ENCODE data around the gene SOX13.
"Not testable (repeated sequence)": the region's sequence is repeated elsewhere in the genome, so short reads cannot be mapped to it uniquely, and the experiment has no call there.

SOX13 gene
- 3.0 to 11.8 reads per million in 2 donors for total RNA-seq

GRCh38 chr1:204072931-204073836 is at the start of gene SOX13:
Gene SOX13, plus strand, starts transcription at chr1:204073115. Its CDS starts 39,801 bp downstream, at chr1:204112916.
- DNase-seq, result no peak

DNA sequence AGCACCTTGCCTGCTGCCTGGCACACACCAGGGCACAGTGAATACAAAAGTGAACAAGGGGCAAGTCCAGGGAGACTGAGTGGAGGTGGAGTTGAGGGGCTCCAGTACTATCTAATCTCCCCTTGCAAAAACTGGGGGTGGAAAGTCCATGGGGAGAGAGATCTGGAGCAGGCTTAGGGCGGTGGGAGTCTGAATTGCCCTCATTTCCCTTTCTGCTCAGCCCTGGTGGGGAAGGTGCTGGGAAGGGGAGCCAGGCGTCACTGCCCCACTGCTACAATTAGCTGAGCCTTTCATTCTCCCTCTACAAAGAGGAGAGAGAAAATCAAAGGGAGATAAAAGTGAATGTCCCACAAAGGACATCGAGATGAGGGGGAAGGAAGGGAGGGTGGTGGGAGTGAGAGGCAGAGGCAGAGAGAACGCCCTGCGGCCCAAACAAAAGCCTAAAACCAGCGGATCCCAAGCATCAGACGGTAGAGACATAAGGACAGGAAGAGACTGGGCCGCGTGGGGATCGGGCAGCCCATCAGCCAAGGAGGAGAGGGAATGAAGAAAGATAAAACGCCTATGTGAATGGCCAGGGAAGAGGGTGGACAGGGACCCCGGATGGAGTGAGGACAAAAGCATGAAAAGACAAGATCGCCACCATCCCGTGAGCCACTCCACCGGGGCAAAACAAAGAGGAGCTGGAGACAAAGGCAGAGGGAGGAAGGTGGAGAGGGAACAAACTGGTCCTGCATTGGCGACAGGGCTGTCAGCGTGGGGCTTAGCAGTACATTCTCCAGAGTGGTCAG is 46.8 kb upstream of the SOX13 start:
- DNase-seq, result no peak

DNA sequence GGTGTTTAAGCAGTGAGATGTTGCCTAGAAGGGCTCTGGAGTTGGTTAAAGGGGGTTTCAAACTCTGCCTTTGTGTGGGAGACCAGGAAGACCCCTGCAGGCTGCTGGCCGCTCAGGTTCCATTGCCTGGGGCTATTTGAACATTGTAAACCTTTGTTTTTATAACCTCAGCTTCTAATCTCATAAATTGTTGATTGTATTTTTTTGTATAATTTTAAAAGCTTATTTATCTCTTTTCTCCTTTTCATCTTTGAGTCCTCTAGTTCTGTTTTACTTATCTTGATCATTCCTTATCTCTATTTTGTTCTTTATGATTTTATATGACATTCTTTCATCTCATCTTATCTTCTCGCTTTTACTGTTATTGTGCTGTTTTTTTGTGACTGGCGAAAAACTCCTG is 45.5 kb upstream of the SOX13 start:
- DNase-seq, result no peak

- no peak for DNase-seq
Observed at GRCh38 chr1:204029016-204029415, 43.9 kb upstream of the SOX13 start.

GRCh38 chr1:204031098-204031710 is 41.7 kb upstream of the SOX13 start:
- no peak for DNase-seq

GRCh38 chr1:204032642-204033235 is 40.2 kb upstream of the SOX13 start:
- no peak for DNase-seq

DNA sequence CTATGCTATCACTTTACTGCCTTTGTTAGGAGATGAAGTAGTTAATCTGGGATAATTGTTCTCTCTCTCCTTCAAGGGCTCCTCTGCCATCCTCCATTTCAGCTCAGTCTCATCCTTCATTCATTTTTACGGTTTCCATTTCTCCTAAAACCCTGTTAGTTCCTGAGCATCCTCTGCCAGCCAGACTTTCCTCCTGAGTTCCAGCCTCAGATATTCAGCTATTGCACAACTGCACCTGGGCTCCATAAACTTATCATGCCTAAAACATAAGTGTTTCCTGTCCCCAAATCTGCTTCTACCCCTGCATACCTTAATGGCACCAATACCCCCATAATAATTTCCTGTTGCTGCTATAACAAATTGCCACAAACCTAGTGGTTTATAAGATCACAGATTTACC is 39.6 kb upstream of the SOX13 start:
- no peak for DNase-seq

- DNase-seq, result no peak
Observed at GRCh38 chr1:204036882-204037655, 35.8 kb upstream of the SOX13 start.

DNA sequence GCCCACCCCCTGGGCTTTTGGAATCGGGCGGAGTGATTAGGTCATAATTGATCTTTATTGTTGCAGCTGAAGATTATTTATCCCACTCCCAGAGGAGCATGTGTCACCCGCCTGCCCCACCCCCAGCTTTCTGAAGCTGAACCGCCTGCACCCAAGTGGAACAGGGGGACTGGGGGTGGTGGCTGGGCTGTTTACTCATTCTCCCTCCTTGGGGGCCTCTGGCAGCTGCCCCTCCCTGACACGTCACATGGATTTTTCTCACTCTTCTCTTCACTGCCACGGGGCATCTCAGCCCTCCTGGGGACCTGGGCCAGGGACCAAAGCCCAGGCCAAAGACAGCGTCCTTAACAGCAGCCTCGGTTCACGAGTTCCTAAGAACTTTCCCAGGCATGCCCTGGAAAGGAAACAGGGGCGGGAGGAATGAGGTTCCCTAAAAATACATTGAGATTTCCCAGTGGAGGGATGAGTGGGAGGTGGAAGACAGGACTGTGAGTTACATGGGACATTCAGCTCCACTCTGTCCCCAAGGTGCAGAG is 31.6 kb upstream of the SOX13 start:
- no peak for DNase-seq

DNA sequence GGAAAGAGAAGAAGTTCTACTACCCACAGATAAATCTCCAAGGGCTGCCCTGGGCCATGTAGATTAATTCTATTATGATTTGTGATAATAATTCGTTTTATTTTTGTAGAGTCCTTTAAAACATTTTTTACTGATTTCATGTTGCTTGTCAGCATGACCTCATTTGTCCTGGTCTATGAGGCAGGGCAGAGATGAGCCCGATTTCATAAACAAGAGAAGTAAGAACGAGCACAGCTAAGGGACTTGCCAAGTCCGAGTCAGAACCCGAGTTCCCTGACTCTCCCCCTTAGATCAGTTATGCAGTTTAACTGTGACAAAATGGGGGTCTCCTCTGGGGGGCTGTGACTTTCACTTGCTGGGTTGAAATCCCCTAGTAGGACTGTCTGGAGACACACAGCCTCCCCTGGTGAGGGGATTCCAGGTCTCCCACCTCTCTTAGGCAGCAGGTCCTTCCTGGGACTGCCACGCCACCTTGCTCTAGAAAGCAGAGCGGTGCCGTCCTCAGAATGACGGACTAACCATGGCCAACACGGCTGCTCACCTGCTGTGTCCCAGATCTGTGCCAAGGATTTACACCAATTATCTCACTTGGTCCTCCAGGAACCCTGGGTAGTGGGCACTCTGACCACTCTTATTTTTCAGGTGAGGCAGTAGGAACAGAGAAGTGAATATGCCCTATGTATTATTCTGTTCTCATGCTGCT is 31.0 kb upstream of the SOX13 start:
- DNase-seq, result no peak

DNA sequence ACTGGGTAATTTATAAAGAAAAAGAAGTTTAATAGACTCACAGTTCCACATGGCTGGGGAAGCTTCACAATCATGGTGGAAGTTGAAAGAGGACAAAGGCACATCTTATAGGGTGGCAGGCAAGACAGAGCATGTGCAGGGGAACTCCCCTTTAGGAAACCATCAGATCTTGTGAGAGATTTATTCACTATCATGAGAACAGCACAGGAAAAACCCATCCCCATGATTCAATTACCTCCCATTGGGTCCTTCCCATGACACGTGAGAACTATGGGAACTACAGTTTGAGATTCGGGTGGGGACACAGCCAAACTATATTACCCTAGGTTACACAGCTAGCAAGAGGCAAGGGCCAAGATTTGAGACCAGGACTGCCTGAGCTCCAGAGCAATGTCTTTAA is 30.4 kb upstream of the SOX13 start:
- DNase-seq, result no peak

DNA sequence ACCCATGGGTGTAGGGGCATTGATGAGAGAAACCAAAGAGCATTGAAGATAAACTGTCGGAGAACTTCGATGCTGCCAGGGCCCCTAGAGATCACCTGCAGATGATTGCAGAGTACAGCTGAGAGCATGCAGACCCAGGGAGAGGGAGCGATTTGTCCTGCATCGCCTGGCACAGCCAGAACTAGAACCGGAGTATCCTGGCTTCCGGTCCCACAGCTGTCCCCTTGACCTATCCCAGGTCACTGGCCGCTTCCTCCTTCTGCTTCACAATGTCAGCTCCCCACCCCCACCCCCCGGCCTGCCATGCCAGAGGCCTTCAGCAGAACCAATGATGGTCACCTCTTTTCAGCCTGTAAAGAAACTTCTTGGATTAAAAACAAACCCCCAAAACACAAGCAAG is 29.2 kb upstream of the SOX13 start:
- DNase-seq, result no peak

GRCh38 chr1:204044448-204044847 is 28.5 kb upstream of the SOX13 start:
- no peak for DNase-seq

DNA sequence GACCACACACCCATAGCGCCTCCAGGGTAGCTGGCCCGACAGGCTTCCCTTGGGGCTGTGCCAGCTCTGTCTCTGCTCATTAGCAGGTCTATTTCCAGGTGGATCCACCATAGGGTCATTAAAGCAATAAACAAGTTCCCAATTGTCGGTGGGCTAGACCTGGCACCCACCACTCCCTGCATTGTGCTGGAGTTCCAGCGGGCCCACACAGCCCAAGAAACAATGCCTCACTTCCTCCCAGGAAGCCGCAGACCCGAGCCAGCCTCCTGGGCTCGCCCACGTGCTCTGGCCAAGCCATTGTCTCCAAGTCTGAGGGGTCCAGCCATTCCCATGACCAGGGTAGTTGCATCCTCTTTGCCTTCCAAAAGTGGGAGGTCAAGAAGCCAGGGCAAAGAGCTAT is 27.5 kb upstream of the SOX13 start:
- no peak for DNase-seq

- DNase-seq, result no peak
Observed at GRCh38 chr1:204046346-204046745, 26.6 kb upstream of the SOX13 start.

DNA sequence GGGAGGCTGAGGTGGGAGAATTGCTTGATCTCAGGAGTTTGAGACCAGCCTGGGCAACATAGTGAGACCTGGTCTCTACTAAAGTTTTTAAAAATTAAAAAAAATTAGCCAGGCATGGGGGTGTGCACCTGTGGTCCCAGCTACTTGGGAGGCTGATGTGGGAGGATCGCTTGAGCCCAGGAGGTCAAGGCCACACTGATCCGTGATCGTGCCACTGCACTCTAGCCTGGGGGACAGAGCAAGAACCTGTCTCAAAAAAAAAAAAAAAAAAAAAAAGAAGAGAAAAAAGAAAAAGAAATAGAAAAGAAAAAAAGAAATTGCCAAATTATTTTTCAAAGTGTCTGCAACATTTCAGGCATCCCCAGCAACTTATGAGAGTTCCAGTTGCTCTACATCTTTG is 24.1 kb upstream of the SOX13 start:
- DNase-seq, result not testable (repeated sequence)

GRCh38 chr1:204051258-204051657 is 21.7 kb upstream of the SOX13 start:
- DNase-seq, result no peak

DNA sequence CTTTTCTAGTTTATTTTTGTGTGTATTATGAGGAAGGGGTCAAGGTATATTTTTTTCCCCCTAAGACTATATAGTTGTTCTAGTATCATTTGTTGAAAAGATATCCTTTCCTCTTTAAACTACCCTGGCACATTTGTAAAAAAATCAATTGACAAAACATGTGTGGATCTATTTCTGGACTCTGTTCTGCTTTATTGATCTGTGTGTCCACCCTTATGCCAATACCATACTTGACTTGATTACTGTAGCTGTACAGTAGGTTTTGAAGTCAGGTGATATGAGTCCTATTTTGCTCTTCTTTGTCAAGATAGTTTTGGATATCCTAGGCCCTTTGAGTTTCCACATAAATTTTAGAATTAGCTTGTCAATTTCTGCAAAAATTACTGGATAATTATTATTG is 21.2 kb upstream of the SOX13 start:
- DNase-seq, result no peak

DNA sequence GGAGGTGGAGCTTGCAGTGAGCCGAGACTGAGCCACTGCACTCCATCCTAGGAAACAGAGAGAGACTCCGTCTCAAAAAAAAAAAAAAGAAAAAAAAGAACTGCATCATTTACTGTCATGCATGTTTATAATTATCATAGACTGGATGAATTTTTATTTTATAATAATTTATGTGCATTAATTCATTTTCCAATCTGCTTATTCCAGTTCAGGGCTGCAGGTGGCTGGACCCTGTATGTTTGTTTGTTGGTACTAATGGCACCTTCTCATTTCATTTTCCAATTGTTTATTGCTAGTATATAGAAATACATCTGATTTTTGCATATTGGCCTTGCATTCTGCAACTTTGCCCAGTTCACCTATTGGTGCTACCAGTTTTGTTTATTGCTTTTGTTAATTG is 19.0 kb upstream of the SOX13 start:
- no peak for DNase-seq

- DNase-seq, result no peak
Observed at GRCh38 chr1:204059970-204060369, 12.9 kb upstream of the SOX13 start.

DNA sequence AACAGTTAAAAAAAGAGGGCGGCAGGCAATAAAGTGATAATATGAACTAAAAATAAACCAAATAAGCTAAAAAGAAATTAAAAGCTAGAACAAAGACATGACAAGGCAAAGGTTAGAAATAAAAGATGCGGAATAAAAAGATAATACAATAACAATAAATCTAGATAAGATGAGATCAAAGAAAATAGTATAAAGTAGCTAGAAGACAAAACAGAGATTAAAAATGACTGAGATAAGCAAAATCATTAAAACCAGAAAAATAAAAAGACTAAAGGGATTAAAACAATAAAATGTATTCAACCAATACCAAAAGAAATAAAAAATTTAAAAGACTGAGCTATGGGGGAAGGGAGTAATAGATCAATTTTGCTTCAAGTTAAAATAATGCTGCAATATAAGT is 10.8 kb upstream of the SOX13 start:
- no peak for DNase-seq

Data from T-helper 9 cell (primary cell).